Epidermal melanocyte (primary cell): ENCODE results near the gene ZNF24.

Source experiments
- DNase-seq: peaks from one replicate; pipeline ENCODE4 v3.0.0; 2011; ENCODE audit warnings: low spot score; ENCODE audit not compliant: insufficient read length

Gene ZNF24

GRCh38 chr18:35296060-35296459, 48.2 kb downstream of the ZNF24 start:
- no peak for DNase-seq

GRCh38 chr18:35291166-35291565, 53.1 kb downstream of the ZNF24 start:
- no peak for DNase-seq

DNA sequence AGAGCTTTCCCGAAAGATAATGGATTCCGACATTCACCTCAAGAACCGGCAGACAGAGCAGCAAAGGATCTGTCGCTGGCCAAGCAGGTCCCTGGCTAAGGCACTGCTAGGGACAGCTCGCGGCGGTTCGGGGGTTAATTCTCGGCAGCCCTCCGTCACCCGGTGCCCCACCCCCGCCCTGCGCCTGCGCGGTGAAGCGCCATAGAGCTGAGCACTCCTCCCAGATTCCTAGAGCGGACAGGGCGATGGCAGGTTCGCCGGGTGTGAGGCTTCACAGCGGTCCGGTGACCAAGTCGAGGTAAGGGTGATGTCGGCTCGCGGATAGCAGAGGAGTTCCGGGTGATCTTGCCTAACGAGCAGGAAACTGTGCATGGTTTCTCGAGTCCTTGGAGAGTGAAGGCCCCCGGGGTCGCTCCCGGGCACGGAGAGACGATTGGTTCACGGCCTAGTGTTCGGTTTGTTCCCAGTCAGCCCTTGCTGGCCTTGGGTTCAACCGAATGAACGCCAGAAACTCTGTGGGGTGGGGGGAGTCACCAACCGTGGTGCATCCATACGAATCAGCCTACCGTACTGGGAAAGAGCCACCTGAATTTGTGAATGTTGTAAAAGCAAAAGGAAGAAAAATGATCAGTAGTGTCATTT, 54.0 kb downstream of the ZNF24 start, which contains the start of gene ZSCAN30:
Gene ZSCAN30, minus strand, starts transcription at position 136 of the 642 bp plus-strand sequence. CDS start 25,877 bp downstream, outside the sequence.
- peak; percentile 92 for DNase-seq

GRCh38 chr18:35289727-35290093, 54.5 kb downstream of the ZNF24 start:
- DNase-seq, result no peak

GRCh38 chr18:35289293-35289692, 54.9 kb downstream of the ZNF24 start:
- DNase-seq, result no peak

GRCh38 chr18:35284841-35285240, 59.4 kb downstream of the ZNF24 start:
- no peak for DNase-seq

DNA sequence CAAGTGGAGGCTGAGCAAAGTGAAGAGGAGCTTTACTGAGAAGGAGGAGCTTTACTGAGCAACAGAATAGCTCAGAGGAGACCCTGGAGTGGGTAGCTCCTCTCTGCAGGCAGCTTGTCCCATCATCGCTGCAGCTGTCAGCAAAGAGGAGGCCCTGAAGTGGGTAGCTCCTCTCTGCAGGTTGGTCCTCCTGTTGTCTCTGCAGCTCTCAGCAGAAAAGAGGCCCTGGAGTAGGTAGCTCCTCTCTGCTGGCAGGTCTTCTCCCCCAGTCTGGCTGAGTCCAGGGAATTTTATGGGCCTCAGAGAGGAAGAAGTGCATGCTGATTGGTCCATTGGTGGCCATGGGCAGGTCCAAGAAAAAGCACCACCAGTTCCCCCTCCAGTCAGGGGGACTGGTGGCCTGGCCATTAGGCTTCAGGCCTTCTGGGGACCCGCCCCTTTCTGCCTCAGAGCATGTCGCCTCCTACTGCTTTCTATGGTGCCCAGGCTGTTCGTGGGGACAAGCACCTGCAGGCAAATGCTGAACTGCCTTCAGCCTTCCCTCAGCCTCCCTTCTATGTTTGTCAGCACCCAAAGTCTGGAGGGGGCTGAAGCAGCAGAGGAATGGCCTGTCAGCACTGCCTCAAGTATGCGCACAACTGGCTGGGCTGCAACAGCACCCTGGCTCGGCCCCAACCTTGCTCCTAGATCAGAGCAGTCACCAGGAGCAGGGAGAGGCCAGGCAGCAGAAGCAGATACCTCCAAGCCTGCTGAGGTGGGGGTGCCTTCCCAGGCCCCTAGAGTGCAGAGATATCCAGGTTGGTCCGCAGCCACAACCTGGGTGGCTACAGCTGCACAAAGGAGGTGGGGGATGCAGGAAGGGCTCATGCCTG, 60.1 kb downstream of the ZNF24 start:
- no peak for DNase-seq

DNA sequence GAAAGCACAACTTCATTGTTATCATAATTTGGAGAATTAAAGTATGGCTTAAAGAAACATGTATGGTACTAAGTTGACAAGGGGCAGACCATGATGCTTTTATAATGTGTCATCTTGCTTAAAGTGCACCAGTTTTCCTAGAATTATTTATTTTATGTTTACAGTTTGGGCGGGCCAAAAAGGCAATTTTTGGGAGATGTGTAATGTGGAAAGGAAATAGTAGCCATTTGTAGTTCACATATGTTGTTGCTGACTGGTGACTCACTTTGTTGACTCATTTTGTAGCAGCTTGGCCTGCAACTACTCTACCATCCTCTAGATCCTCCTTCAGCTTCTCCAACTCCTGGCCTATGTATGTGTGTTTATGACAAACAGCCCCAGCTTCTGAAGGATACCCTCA, 61.9 kb downstream of the ZNF24 start:
- DNase-seq, result peak; percentile 32
